Heart left ventricle (tissue), 16 donors: Measurements from ENCODE around the gene KCNQ1. TPM values are rescaled to one million over a fixed set of nuclear protein-coding genes. Genes with fewer than 3 reads are reported as not detected.

Experiments
- ATAC-seq, 4 donors: fragments of 200-7000 bp; cut with Tn5 transposase; one replicate each; pipeline ENCODE4 v1.9.1; 2020 to 2022; ENCODE audit warnings: moderate library complexity in 4 of 4, mild to moderate bottlenecking in 3 of 4, moderate number of reproducible peaks in 1 of 4
- DNase-seq, 5 donors: peaks; one replicate each; pipeline ENCODE4 v3.0.0-alpha.2; 2020
- H3K27ac ChIP-seq, 12 donors: fragments of 200-600 bp; sonication (generic) in 4 of 12; one replicate each; pipeline versions ENCODE4 v1.5.0 to v1.8.0; 2016 to 2022; ENCODE audit warnings: mild to moderate bottlenecking in 2 of 12
- H3K27me3 ChIP-seq, 9 donors: fragments of 200-600 bp; sonication (generic) in 2 of 9; one replicate each; pipeline versions ENCODE4 v1.5.1 to v1.8.0; 2016 to 2022; ENCODE audit warnings: mild to moderate bottlenecking in 3 of 9
- H3K36me3 ChIP-seq, 9 donors: fragments of 200-600 bp; sonication (generic) in 2 of 9; one replicate each; pipeline versions ENCODE4 v1.5.0 to v1.8.0; 2018 to 2022; ENCODE audit warnings: mild to moderate bottlenecking in 2 of 9
- H3K4me1 ChIP-seq, 12 donors: fragments of 200-600 bp; sonication (generic) in 4 of 12; one replicate each; pipeline versions ENCODE4 v1.5.0 to v1.8.0; 2016 to 2022; ENCODE audit warnings: mild to moderate bottlenecking in 3 of 12
- H3K4me3 ChIP-seq, 12 donors: fragments of 200-600 bp; sonication (generic) in 4 of 12; one replicate each; pipeline versions ENCODE4 v1.5.0 to v1.8.0; 2017 to 2022; ENCODE audit warnings: mild to moderate bottlenecking in 9 of 12, moderate library complexity in 4 of 12
- H3K9me3 ChIP-seq, 12 donors: fragments of 200-600 bp; sonication (generic) in 4 of 12; one replicate each; pipeline versions ENCODE4 v1.5.0 to v1.8.0; 2016 to 2022; ENCODE audit warnings: mild to moderate bottlenecking in 1 of 12
- CTCF ChIP-seq, 12 donors: fragments of 200-600 bp; sonication (generic) in 4 of 12; IDR thresholded peaks; one replicate each; pipeline versions ENCODE4 v1.5.0 to v1.8.0; 2018 to 2022; ENCODE audit warnings: antibody characterized with exemption in 12 of 12, mild to moderate bottlenecking in 5 of 12
- POLR2A ChIP-seq, 2 donors: fragments of 450-650 bp; IDR thresholded peaks; one replicate each; pipeline ENCODE4 v1.6.1; 2017; ENCODE audit warnings: antibody characterized with exemption in 2 of 2, mild to moderate bottlenecking in 2 of 2, moderate library complexity in 2 of 2
- WGBS, 4 donors: extraction: QIAGEN DNeasy Blood & Tissue Kit in 2 of 4; methylation state at CpG; one replicate each; pipeline versions ENCODE4 v1.1.5 to v1.1.7; 2013 to 2018; 5-methylcytosine and 5-hydroxymethylcytosine counted together
- intact Hi-C, 10 donors: fragments of 100-400 bp; cut with DNase I; formaldehyde crosslinking; loops; one replicate each; pipeline versions ENCODE4 v1.11.1 to v1.14.2; 2022
- polyA plus RNA-seq, 2 donors: library from polyadenylated mRNA; stranded (reverse); fragments of 200-250 nt; gene quantifications; one replicate each; pipeline ENCODE4 v1.2.3, GENCODE V29; 2013
- total RNA-seq, 9 donors: library from RNA; depleted of rRNA in 2 of 9; stranded (reverse); fragments of >200 nt in 2 of 9; fragmentation: NEBNext Ultra II Directional in 3 of 9; extraction: Animal tissue kit (Norgen Biotek cat#: 25700) in 3 of 9; gene quantifications; one replicate each; pipeline versions ENCODE4 v1.1.0 to v1.2.4, GENCODE V29; 2016 to 2023
- donor health status: ischemic (EF 13 %, LVEDD 7.1; RV severe dilation, severe dysfunction).
- donor health status: healthy with polysubstance abuse.
- donor health status: DM: no; HTN: yes; CAD: no.
- donor health status: DM: no; HTN: no; CAD: no.
- donor health status: ischemic (EF 25% LVEDD 6.9; RV normal size, moderate dysfunction).
- donor health status: ischemic (EF 25% LVEDD 5.7; RV mildly dilated, moderate dysfunction).
- donor health status: healthy.
- donor health status: DM: yes; HTN: yes; CAD: no.
- donor health status: ischemic (EF 35%, LVEDD 5.7; RV mildly dilated, moderate dysfunction).
- donor health status: nonischemic (EF 11% LVEDD 7.7; RV severe dilation, severe dysfunction).
- donor health status: DM: yes; HTN: yes; CAD: no.
- donor health status: PGD.
- donor health status: ischemic (EF 29% LVEDD 5.4; RV normal size, mild dysfunction).
- donor health status: nonischemic (EF 23%, LVEDD 6.1; RV moderate dilation, normal function).

The KCNQ1 gene
- total and polyA plus RNA-seq, 11 donors, result 18.6 to 42.4 (median 31.4) TPM

GRCh38 chr11:2580571-2581001, 135.8 kb downstream of the KCNQ1 start:
- H3K4me1 ChIP-seq, result peaks cover 0 to 46% (median 4%) of the 10 kb centered on the region in 12 donors
- 83 to 90% (median 88%) methylated on average over 8 to 13 of the region's 13 CpGs for WGBS, 4 donors
- no peaks in the 10 kb centered on the region for H3K27me3 ChIP-seq
- H3K27ac ChIP-seq, result no peak overlapping the region
- DNase-seq (peak in 4 of 5 donors; percentile 4 to 42 (median 22)), ATAC-seq (no peak)
- TF ChIP-seq POLR2A (IDR thresholded peaks at IDR 0.05), result no peak
- no peak for TF ChIP-seq CTCF (IDR thresholded peaks at IDR 0.05)
- intact Hi-C loops, result no loop called here
- no peaks in the 10 kb centered on the region for H3K9me3 ChIP-seq
- no peak overlapping the region for H3K4me3 ChIP-seq
- H3K36me3 ChIP-seq, result peaks cover 0 to 9% (median 0%) of the 10 kb centered on the region in 9 donors

DNA sequence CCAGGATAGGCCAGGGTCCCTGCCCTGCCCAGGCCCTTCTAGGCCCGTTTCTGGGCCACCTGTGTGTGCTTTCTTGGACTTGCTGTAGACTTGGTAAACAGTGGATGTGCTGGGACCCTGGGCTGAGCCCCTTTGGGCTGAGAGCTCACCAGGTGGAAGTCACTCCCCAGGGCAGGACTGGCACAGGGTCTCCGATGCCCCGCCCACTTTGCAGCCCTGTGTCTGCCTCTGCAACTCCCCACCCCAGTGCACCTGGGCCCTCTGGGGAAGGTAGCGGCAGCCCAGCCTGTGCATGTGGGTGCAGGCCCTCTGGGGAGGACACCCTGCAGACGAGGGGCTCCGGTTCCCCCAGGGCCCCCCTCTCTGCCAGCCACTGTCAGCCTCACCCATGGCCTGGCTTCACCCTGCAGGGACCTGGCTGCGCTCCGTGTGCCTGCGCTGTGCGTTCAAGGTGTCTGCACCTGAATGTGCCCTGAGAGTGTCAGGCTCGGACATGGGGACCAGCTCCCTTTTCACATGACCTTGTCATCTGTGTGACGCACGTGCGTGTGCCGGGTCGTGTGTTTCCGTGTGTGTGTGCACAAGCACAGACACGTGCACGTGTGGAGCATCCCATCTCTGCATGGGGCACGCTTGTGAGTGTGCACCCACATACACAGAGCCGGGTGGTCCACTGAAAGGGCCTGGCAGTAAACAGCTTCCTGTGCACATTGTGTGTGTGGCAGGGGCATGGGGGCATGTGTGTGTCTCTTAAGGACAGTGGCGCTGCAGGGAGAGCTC, 136.5 kb downstream of the KCNQ1 start:
- Histone ChIP-seq H3K27ac (no peak overlapping the region), H3K27me3 (no peaks in the 10 kb centered on the region), H3K4me3 (no peak overlapping the region), H3K4me1 (peaks cover 0 to 46% (median 4%) of the 10 kb centered on the region in 12 donors), H3K9me3 (no peaks in the 10 kb centered on the region), H3K36me3 (peaks cover 0 to 9% (median 0%) of the 10 kb centered on the region in 9 donors)
- ATAC-seq, result no peak
- DNase-seq, result peak in 4 of 5 donors; percentile 5 to 40 (median 20)
- 91 to 95% (median 94%) methylated on average over 14 to 22 of the region's 22 CpGs for WGBS, 4 donors
- no peak for TF ChIP-seq POLR2A (IDR thresholded peaks at IDR 0.05)
- TF ChIP-seq CTCF (IDR thresholded peaks at IDR 0.05), result no peak
- intact Hi-C loops, result no loop called here

GRCh38 chr11:2581931-2582350, 137.1 kb downstream of the KCNQ1 start:
- Histone ChIP-seq H3K36me3 (peaks cover 0 to 9% (median 0%) of the 10 kb centered on the region in 9 donors), H3K27me3 (no peaks in the 10 kb centered on the region), H3K27ac (peak overlapping the region in 1 of 12 donors; percentile 7), H3K4me3 (no peak overlapping the region), H3K4me1 (peaks cover 0 to 46% (median 4%) of the 10 kb centered on the region in 12 donors), H3K9me3 (no peaks in the 10 kb centered on the region)
- 95 to 99% (median 96%) methylated on average over 13 to 23 of the region's 23 CpGs for WGBS, 4 donors
- intact Hi-C loops, result no loop called here
- DNase-seq (peak; percentile 5 to 57 (median 20)), ATAC-seq (no peak)
- TF ChIP-seq CTCF (IDR thresholded peaks at IDR 0.05) (no peak), POLR2A (IDR thresholded peaks at IDR 0.05) (no peak)

- WGBS, 4 donors, result 47 to 72% (median 56%) methylated on average over 8 to 12 of the region's 12 CpGs
- Histone ChIP-seq H3K4me3 (no peak overlapping the region), H3K4me1 (peaks cover 0 to 45% (median 4%) of the 10 kb centered on the region in 12 donors), H3K9me3 (no peaks in the 10 kb centered on the region), H3K27ac (peak overlapping the region in 3 of 12 donors; percentile 7 to 35 (median 28)), H3K27me3 (no peaks in the 10 kb centered on the region), H3K36me3 (peaks cover 0 to 5% (median 0%) of the 10 kb centered on the region in 9 donors)
- ATAC-seq, result peak in 2 of 4 donors; percentile 15 to 51
- intact Hi-C loops, result no loop called here
- DNase-seq, result peak; percentile 18 to 64 (median 37)
- TF ChIP-seq CTCF (IDR thresholded peaks at IDR 0.05) (no peak), POLR2A (IDR thresholded peaks at IDR 0.05) (no peak)
Observed at GRCh38 chr11:2582351-2582945, 137.6 kb downstream of the KCNQ1 start.
